Prostate gland (tissue), 2 donors: Measurements from ENCODE around the gene CLDN6. TPM values are rescaled to one million over a fixed set of nuclear protein-coding genes. Genes with fewer than 3 reads are reported as not detected.
A peak's percentile ranks its signal among the peaks of the same experiment; 100 is the strongest.

Experiments used
- DNase-seq: peaks from one replicate; pipeline ENCODE4 v3.0.0-alpha.2; 2019; ENCODE audit warnings: low spot score
- H3K27ac ChIP-seq, 2 donors: fragments of 200-600 bp; sonication (generic); 2 replicates each; pipeline ENCODE4 v1.5.1; 2017 to 2019
- H3K27me3 ChIP-seq: fragments of 200-600 bp; sonication (generic); replicated peaks from 2 replicates; pipeline ENCODE4 v1.5.1; 2019; ENCODE audit not compliant: insufficient read depth
- H3K36me3 ChIP-seq, 2 donors: fragments of 200-600 bp; sonication (generic); 1 replicate in 1 of 2; 2 replicates in 1 of 2; pipeline versions ENCODE4 v1.5.1 to v1.8.1; 2017 to 2019
- H3K4me1 ChIP-seq: fragments of 200-600 bp; sonication (generic); replicated peaks from 2 replicates; pipeline ENCODE4 v1.5.1; 2019
- H3K4me3 ChIP-seq, 2 donors: fragments of 200-600 bp; sonication (generic); 2 replicates each; pipeline ENCODE4 v1.5.1; 2017 to 2019
- H3K9me3 ChIP-seq: fragments of 200-600 bp; sonication (generic); 2 replicates; pipeline ENCODE4 v1.5.1; 2017
- CTCF ChIP-seq, 4 experiments: fragments of 200-600 bp in 2 of 4; fragments of 450-650 bp in 2 of 4; sonication (generic) in 2 of 4; IDR thresholded peaks; 1 replicate in 3 of 4; 2 replicates in 1 of 4; pipeline ENCODE4 v1.5.1; 2016 to 2019; ENCODE audit warnings: antibody characterized with exemption in 4 of 4, mild to moderate bottlenecking in 2 of 4, moderate library complexity in 2 of 4
- POLR2A ChIP-seq: fragments of 450-650 bp; IDR thresholded peaks from one replicate; pipeline ENCODE4 v1.6.1; 2016; ENCODE audit warnings: antibody characterized with exemption, mild to moderate bottlenecking
- POLR2AphosphoS5 ChIP-seq: sonication (generic); formaldehyde crosslinking; IDR thresholded peaks from one replicate; pipeline ENCODE4 v1.6.1; 2017; ENCODE audit warnings: antibody characterized with exemption
- whole genome bisulfite sequencing: methylation state at CpG from one replicate; pipeline ENCODE4 v1.1.5; 2018; 5-methylcytosine and 5-hydroxymethylcytosine counted together
- intact Hi-C: fragments of 100-400 bp; cut with DNase I; formaldehyde crosslinking; loops from one replicate; pipeline ENCODE4 v1.14.2; 2022
- total RNA-seq, 2 donors: library from RNA; depleted of rRNA; stranded (reverse); fragments of >200 nt; gene quantifications; one replicate each; pipeline ENCODE4 v1.1.0, GENCODE V29; 2016

Gene CLDN6
- total RNA-seq, 2 donors from 2014 or later, result 0.14 TPM; not detected in 1

GRCh38 chr16:3004319-3004718 is 13.7 kb downstream of the CLDN6 start:
- DNase-seq, result no peak

DNA sequence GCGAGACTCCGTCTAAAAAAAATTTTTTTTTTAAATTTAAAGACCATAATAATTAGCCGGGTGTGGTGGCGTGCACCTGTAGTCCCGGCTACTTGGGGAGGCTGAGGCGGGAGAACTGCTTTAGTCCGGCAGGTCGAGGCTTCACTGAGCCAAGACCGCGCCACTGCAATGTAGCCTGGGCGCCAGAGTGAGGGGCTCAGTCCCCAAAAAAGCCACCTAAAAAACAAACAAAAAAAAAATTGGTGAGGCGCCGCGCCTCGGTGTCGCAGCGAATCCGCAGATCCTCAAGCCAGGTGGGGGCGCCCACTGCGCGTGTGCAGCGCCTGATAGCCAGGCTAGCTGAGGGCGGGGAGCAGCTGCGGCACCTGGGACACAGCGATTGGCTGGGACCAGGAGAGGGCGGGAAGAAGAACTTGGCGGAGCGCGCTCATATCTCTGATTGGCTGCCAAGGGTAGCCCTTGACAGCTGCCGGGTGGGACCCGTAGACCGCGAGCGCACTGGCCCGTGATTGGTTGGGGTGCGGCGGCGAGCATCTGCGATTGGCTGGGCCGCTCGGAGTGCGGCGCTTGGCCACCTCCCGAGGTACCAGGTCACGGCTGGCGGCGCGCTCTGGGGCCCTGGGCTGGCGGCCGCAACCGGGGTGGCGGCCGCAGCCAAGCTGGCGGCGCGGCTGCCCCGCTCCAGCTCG is 14.3 kb downstream of the CLDN6 start:
- H3K27me3 ChIP-seq, result no peaks in the 10 kb centered on the region
- 9% methylated on average over 52 of the region's 58 CpGs for WGBS
- DNase-seq, result peak; percentile 98
- no peaks in the 10 kb centered on the region for H3K36me3 ChIP-seq
- intact Hi-C loops, result no loop called here
- H3K9me3 ChIP-seq, result no peaks in the 10 kb centered on the region
- TF ChIP-seq CTCF (IDR thresholded peaks at IDR 0.05) (peak; percentile 31 to 88 (median 78)), POLR2A (peak; percentile 54), POLR2AphosphoS5 (peak; percentile 92)
- no peak overlapping the region for H3K27ac ChIP-seq
- H3K4me3 ChIP-seq, result peak overlapping the region; percentile 16 to 17
- no peaks in the 10 kb centered on the region for H3K4me1 ChIP-seq

More at GRCh38 chr16:3004319-3004718, 13.7 kb downstream of the CLDN6 start:
- Histone ChIP-seq H3K4me3 (peak overlapping the region; percentile 16 to 17), H3K27me3 (no peaks in the 10 kb centered on the region), H3K27ac (no peak overlapping the region), H3K4me1 (no peaks in the 10 kb centered on the region), H3K9me3 (no peaks in the 10 kb centered on the region), H3K36me3 (no peaks in the 10 kb centered on the region)
- intact Hi-C loops, result no loop called here
- no peak for TF ChIP-seq CTCF (IDR thresholded peaks at IDR 0.05)
- TF ChIP-seq POLR2AphosphoS5, result no peak
- TF ChIP-seq POLR2A, result no peak
- 0% methylated on average over 50 of the region's 67 CpGs for WGBS

GRCh38 chr16:3001316-3001715 is 16.7 kb downstream of the CLDN6 start:
- TF ChIP-seq POLR2A (no peak), CTCF (IDR thresholded peaks at IDR 0.05) (no peak), POLR2AphosphoS5 (no peak)
- no peaks in the 10 kb centered on the region for H3K9me3 ChIP-seq
- H3K27ac ChIP-seq, result no peak overlapping the region
- DNase-seq, result no peak
- H3K4me3 ChIP-seq, result no peak overlapping the region
- WGBS, result 82% methylated on average over 12 of the region's 12 CpGs
- no peaks in the 10 kb centered on the region for H3K27me3 ChIP-seq
- no peaks in the 10 kb centered on the region for H3K4me1 ChIP-seq
- no peaks in the 10 kb centered on the region for H3K36me3 ChIP-seq
- intact Hi-C loops, result no loop called here

DNA sequence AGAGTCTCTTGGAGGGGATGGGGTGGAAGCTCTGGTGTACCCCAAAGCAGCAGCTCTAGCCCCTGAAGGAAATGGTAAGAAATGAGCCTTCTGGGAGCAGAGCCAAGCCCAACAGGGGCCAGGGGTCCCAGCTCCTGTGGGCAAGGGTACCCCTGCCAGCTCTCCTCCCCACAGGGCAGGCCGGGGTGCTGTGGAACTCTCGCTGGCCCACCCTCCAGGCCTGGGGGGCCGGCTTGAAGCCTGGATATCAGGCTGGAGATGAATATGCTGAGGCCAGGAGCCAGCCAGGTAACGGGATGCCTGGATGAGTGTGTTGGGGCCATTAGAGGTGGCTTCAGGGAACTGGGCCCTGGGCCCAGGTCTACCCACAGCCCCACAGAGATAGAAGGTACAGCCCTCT is 17.4 kb downstream of the CLDN6 start:
- H3K9me3 ChIP-seq, result no peaks in the 10 kb centered on the region
- H3K4me1 ChIP-seq, result no peaks in the 10 kb centered on the region
- TF ChIP-seq CTCF (IDR thresholded peaks at IDR 0.05) (no peak), POLR2A (no peak), POLR2AphosphoS5 (no peak)
- intact Hi-C loops, result no loop called here
- no peak overlapping the region for H3K4me3 ChIP-seq
- H3K36me3 ChIP-seq, result no peaks in the 10 kb centered on the region
- WGBS, result 75% methylated on average over 3 of the region's 4 CpGs
- no peak for DNase-seq
- H3K27ac ChIP-seq, result no peak overlapping the region
- no peaks in the 10 kb centered on the region for H3K27me3 ChIP-seq

GRCh38 chr16:2999929-3000328 is 18.1 kb downstream of the CLDN6 start:
- no peak overlapping the region for H3K4me3 ChIP-seq
- DNase-seq, result no peak
- no peak for TF ChIP-seq CTCF (IDR thresholded peaks at IDR 0.05)
- TF ChIP-seq POLR2AphosphoS5, result no peak
- TF ChIP-seq POLR2A, result no peak
- H3K4me1 ChIP-seq, result no peaks in the 10 kb centered on the region
- H3K27ac ChIP-seq, result no peak overlapping the region
- no peaks in the 10 kb centered on the region for H3K9me3 ChIP-seq
- H3K27me3 ChIP-seq, result no peaks in the 10 kb centered on the region
- intact Hi-C loops, result no loop called here
- WGBS, result 86% methylated on average over 6 of the region's 6 CpGs
- H3K36me3 ChIP-seq, result no peaks in the 10 kb centered on the region
